ENCODE measurements around the gene GPR25. TPM values are rescaled to one million over a fixed set of nuclear protein-coding genes. Genes with fewer than 3 reads are reported as not detected.

GPR25 gene
- total RNA-seq, 1 experiment from 2014 or later: not detected

GRCh38 chr1:200867018-200867811 lies 5.6 kb upstream of the GPR25 start:
- no peak for DNase-seq
- H3K9me3 Mint-ChIP-seq (ENCODE audit: low read depth, unreplicated experiment): no peaks in the 10 kb centered on the region
- no peak overlapping the region for H3K4me3 Mint-ChIP-seq (ENCODE audit: low read depth, unreplicated experiment)
- no peaks in the 10 kb centered on the region for H3K4me1 Mint-ChIP-seq (ENCODE audit: low read depth, unreplicated experiment)
- H3K27ac Mint-ChIP-seq (ENCODE audit: unreplicated experiment): no peak overlapping the region
- intact Hi-C loops (cut with micrococcal nuclease; ENCODE audit: unreplicated experiment): no loop called here
- CTCF ChIA-PET: no interaction called here
- H3K36me3 Mint-ChIP-seq (ENCODE audit: insufficient read depth, unreplicated experiment): peaks cover 5% of the 10 kb centered on the region
- no TSS peak for BruUV-seq (replicated peaks)
- no peak for TF ChIP-seq CTCF (IDR thresholded peaks at IDR 0.05; ENCODE audit: unreplicated experiment)
- H3K27me3 Mint-ChIP-seq (ENCODE audit: unreplicated experiment): no peaks in the 10 kb centered on the region

- CTCF ChIA-PET: no interaction called here
- no TSS peak for BruUV-seq (replicated peaks)
These were observed 3.4 kb upstream of the GPR25 start for GRCh38 chr1:200869376-200869752.

GRCh38 chr1:200869753-200870391 lies 2.9 kb upstream of the GPR25 start:
- Mint-ChIP-seq H3K36me3 (ENCODE audit: insufficient read depth, unreplicated experiment) (peaks cover 5% of the 10 kb centered on the region), H3K27ac (ENCODE audit: unreplicated experiment) (no peak overlapping the region), H3K4me3 (ENCODE audit: low read depth, unreplicated experiment) (no peak overlapping the region), H3K4me1 (ENCODE audit: low read depth, unreplicated experiment) (no peaks in the 10 kb centered on the region), H3K9me3 (ENCODE audit: low read depth, unreplicated experiment) (no peaks in the 10 kb centered on the region), H3K27me3 (ENCODE audit: unreplicated experiment) (peaks cover under 1% of the 10 kb centered on the region)
- no TSS peak for BruUV-seq (replicated peaks)
- CTCF ChIA-PET: no interaction called here
- intact Hi-C loops (cut with micrococcal nuclease; ENCODE audit: unreplicated experiment): no loop called here
- DNase-seq: no peak
- TF ChIP-seq CTCF (IDR thresholded peaks at IDR 0.05; ENCODE audit: unreplicated experiment): no peak

More at GRCh38 chr1:200869376-200869752, 3.4 kb upstream of the GPR25 start:
- no peaks in the 10 kb centered on the region for H3K27me3 Mint-ChIP-seq (ENCODE audit: unreplicated experiment)
- no peak overlapping the region for H3K4me3 Mint-ChIP-seq (ENCODE audit: low read depth, unreplicated experiment)
- no peak for TF ChIP-seq CTCF (IDR thresholded peaks at IDR 0.05; ENCODE audit: unreplicated experiment)
- no peaks in the 10 kb centered on the region for H3K4me1 Mint-ChIP-seq (ENCODE audit: low read depth, unreplicated experiment)
- no peaks in the 10 kb centered on the region for H3K9me3 Mint-ChIP-seq (ENCODE audit: low read depth, unreplicated experiment)
- H3K36me3 Mint-ChIP-seq (ENCODE audit: insufficient read depth, unreplicated experiment): peaks cover 5% of the 10 kb centered on the region
- no peak for DNase-seq
- intact Hi-C loops (cut with micrococcal nuclease; ENCODE audit: unreplicated experiment): no loop called here
- H3K27ac Mint-ChIP-seq (ENCODE audit: unreplicated experiment): no peak overlapping the region

GRCh38 chr1:200873116-200873670 lies 412 bp downstream of the GPR25 start:
- CTCF ChIA-PET: no interaction called here
- Mint-ChIP-seq H3K27ac (ENCODE audit: unreplicated experiment) (no peak overlapping the region), H3K36me3 (ENCODE audit: insufficient read depth, unreplicated experiment) (no peaks in the 10 kb centered on the region), H3K27me3 (ENCODE audit: unreplicated experiment) (peaks cover 11% of the 10 kb centered on the region), H3K9me3 (ENCODE audit: low read depth, unreplicated experiment) (no peaks in the 10 kb centered on the region), H3K4me3 (ENCODE audit: low read depth, unreplicated experiment) (no peak overlapping the region), H3K4me1 (ENCODE audit: low read depth, unreplicated experiment) (no peaks in the 10 kb centered on the region)
- TF ChIP-seq CTCF (IDR thresholded peaks at IDR 0.05; ENCODE audit: unreplicated experiment): no peak
- intact Hi-C loops (cut with micrococcal nuclease; ENCODE audit: unreplicated experiment): no loop called here
- DNase-seq: no peak
- no TSS peak for BruUV-seq (replicated peaks)

Measured in Calu3 (cell line).